ENCODE data around the gene PTPRJ.
A peak's percentile ranks its signal among the peaks of the same experiment; 100 is the strongest.

PTPRJ gene

GRCh38 chr11:48103621-48104567, 123.5 kb downstream of the PTPRJ start:
- no peak overlapping the region for H3K4me3 ChIP-seq (replicated peaks; ENCODE audit: low read depth, low read length)
- TF ChIP-seq, protein P1, sequence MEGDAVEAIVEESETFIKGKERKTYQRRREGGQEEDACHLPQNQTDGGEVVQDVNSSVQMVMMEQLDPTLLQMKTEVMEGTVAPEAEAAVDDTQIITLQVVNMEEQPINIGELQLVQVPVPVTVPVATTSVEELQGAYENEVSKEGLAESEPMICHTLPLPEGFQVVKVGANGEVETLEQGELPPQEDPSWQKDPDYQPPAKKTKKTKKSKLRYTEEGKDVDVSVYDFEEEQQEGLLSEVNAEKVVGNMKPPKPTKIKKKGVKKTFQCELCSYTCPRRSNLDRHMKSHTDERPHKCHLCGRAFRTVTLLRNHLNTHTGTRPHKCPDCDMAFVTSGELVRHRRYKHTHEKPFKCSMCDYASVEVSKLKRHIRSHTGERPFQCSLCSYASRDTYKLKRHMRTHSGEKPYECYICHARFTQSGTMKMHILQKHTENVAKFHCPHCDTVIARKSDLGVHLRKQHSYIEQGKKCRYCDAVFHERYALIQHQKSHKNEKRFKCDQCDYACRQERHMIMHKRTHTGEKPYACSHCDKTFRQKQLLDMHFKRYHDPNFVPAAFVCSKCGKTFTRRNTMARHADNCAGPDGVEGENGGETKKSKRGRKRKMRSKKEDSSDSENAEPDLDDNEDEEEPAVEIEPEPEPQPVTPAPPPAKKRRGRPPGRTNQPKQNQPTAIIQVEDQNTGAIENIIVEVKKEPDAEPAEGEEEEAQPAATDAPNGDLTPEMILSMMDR (IDR thresholded peaks at IDR 0.05; ENCODE audit: insufficient read depth, low read length, poor library complexity, severe bottlenecking) = no peak
- no peak for DNase-seq (ENCODE audit: extremely low read depth, insufficient read length)

GRCh38 chr11:48104568-48104924, 124.2 kb downstream of the PTPRJ start:
- Histone ChIP-seq H3K4me3 (replicated peaks; ENCODE audit: low read depth, low read length) (no peak overlapping the region), H3K36me3 (ENCODE audit: control insufficient read depth, insufficient read depth, low read length) (no peaks in the 10 kb centered on the region), H3K27me3 (replicated peaks; ENCODE audit: control insufficient read depth, insufficient read depth, low read length) (no peaks in the 10 kb centered on the region)
- no peak for DNase-seq (ENCODE audit: extremely low read depth, insufficient read length)
- TF ChIP-seq, protein P1 (IDR thresholded peaks at IDR 0.05; ENCODE audit: insufficient read depth, low read length, poor library complexity, severe bottlenecking) = no peak

More at GRCh38 chr11:48103621-48104567, 123.5 kb downstream of the PTPRJ start:
- Histone ChIP-seq H3K36me3 (ENCODE audit: control insufficient read depth, insufficient read depth, low read length) (no peaks in the 10 kb centered on the region), H3K27me3 (replicated peaks; ENCODE audit: control insufficient read depth, insufficient read depth, low read length) (no peaks in the 10 kb centered on the region)

- no peaks in the 10 kb centered on the region for H3K27me3 ChIP-seq (replicated peaks; ENCODE audit: control insufficient read depth, insufficient read depth, low read length)
- H3K4me3 ChIP-seq (replicated peaks; ENCODE audit: low read depth, low read length) = no peak overlapping the region
- TF ChIP-seq, protein P1 (IDR thresholded peaks at IDR 0.05; ENCODE audit: insufficient read depth, low read length, poor library complexity, severe bottlenecking) = no peak
- DNase-seq (ENCODE audit: extremely low read depth, insufficient read length) = no peak
- H3K36me3 ChIP-seq (ENCODE audit: control insufficient read depth, insufficient read depth, low read length) = no peaks in the 10 kb centered on the region
Measured at GRCh38 chr11:48105096-48105990, 125.0 kb downstream of the PTPRJ start.

GRCh38 chr11:48106166-48106565, 125.8 kb downstream of the PTPRJ start:
- DNase-seq (ENCODE audit: extremely low read depth, insufficient read length) = no peak
- TF ChIP-seq, protein P1 (IDR thresholded peaks at IDR 0.05; ENCODE audit: insufficient read depth, low read length, poor library complexity, severe bottlenecking) = no peak
- Histone ChIP-seq H3K36me3 (ENCODE audit: control insufficient read depth, insufficient read depth, low read length) (no peaks in the 10 kb centered on the region), H3K27me3 (replicated peaks; ENCODE audit: control insufficient read depth, insufficient read depth, low read length) (no peaks in the 10 kb centered on the region), H3K4me3 (replicated peaks; ENCODE audit: low read depth, low read length) (no peak overlapping the region)

- no peaks in the 10 kb centered on the region for H3K36me3 ChIP-seq (ENCODE audit: control insufficient read depth, insufficient read depth, low read length)
- TF ChIP-seq, protein P1 (IDR thresholded peaks at IDR 0.05; ENCODE audit: insufficient read depth, low read length, poor library complexity, severe bottlenecking) = no peak
- peak; percentile 66 for DNase-seq (ENCODE audit: extremely low read depth, insufficient read length)
- no peaks in the 10 kb centered on the region for H3K27me3 ChIP-seq (replicated peaks; ENCODE audit: control insufficient read depth, insufficient read depth, low read length)
- H3K4me3 ChIP-seq (replicated peaks; ENCODE audit: low read depth, low read length) = no peak overlapping the region
Measured at GRCh38 chr11:48107188-48107704, 126.9 kb downstream of the PTPRJ start.

All from GM06990 (cell line).